Uterus (tissue), 2 donors: ENCODE data around the gene SHKBP1.

Source experiments
- POLR2A ChIP-seq, 2 donors: fragments of 450-650 bp; IDR thresholded peaks; one replicate each; pipeline ENCODE4 v1.6.1; 2016; ENCODE audit warnings: antibody characterized with exemption in 2 of 2, mild to moderate bottlenecking in 1 of 2, moderate library complexity in 1 of 2
- TF ChIP-seq, protein P1 (sequence below), 4 experiments: fragments of 200-600 bp in 2 of 4; fragments of 450-650 bp in 2 of 4; sonication (generic) in 2 of 4; IDR thresholded peaks; one replicate each; pipeline ENCODE4 v1.5.1; 2016 to 2019; ENCODE audit warnings: antibody characterized with exemption in 4 of 4, mild to moderate bottlenecking in 2 of 4, moderate library complexity in 1 of 4

DNA sequence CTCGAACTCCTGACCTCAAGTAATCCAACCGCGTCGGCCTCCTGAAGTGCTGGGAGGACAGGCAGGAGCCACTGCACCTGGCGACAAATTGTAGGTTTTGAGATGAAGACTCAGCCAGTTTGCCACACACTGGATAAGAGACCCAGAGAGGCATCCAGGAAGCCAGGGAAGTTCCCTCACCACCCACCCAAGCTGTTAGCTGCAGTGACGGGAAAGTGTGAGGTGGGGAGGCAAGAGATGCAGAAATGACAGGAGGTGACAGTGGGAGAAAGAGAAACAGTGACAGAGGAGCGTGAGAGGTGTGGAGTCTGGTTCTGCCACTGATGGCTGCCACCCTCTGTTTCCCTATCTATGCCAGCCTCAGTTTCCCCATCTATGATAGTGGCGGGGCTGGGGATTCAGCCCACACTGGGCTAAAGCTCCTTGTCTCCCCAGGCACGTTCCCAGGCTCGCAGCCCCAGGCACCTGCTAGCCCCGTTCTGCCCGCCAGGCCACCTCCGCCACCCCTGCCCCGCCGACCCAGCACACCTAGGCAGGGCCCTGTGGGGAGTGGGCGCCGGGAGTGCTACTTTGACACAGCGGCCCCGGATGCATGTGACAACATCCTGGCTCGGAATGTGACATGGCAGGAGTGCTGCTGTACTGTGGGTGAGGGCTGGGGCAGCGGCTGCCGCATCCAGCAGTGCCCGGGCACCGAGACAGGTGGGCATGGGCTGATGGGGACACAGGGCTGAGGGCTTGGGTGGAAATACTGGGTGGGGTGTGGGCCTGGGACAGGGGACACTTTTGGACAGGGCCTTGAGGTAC is 45.5 kb downstream of the SHKBP1 start:
- no peak for TF ChIP-seq POLR2A (IDR thresholded peaks at IDR 0.05)
- TF ChIP-seq, protein P1, sequence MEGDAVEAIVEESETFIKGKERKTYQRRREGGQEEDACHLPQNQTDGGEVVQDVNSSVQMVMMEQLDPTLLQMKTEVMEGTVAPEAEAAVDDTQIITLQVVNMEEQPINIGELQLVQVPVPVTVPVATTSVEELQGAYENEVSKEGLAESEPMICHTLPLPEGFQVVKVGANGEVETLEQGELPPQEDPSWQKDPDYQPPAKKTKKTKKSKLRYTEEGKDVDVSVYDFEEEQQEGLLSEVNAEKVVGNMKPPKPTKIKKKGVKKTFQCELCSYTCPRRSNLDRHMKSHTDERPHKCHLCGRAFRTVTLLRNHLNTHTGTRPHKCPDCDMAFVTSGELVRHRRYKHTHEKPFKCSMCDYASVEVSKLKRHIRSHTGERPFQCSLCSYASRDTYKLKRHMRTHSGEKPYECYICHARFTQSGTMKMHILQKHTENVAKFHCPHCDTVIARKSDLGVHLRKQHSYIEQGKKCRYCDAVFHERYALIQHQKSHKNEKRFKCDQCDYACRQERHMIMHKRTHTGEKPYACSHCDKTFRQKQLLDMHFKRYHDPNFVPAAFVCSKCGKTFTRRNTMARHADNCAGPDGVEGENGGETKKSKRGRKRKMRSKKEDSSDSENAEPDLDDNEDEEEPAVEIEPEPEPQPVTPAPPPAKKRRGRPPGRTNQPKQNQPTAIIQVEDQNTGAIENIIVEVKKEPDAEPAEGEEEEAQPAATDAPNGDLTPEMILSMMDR (IDR thresholded peaks at IDR 0.05): no peak
